ENCODE measurements around the gene THRA.

THRA gene

GRCh38 chr17:40099619-40100418, 37.1 kb downstream of the THRA start:
- DNase-seq = peak; percentile 87 to 92

GRCh38 chr17:40100419-40100668, 37.6 kb downstream of the THRA start, which contains the start of gene NR1D1:
TSS of gene NR1D1 (minus strand) at chr17:40100589. CDS start at chr17:40100094, 495 bp downstream.
- no peak for DNase-seq

- DNase-seq = peak; percentile 92 to 95
These were observed 38.1 kb downstream of the THRA start for GRCh38 chr17:40100669-40101366.

- no peak for DNase-seq
These were observed 38.8 kb downstream of the THRA start for GRCh38 chr17:40101367-40102210.

- DNase-seq = no peak
These were observed 40.4 kb downstream of the THRA start for GRCh38 chr17:40103071-40103661.

- DNase-seq = no peak
These were observed 40.9 kb downstream of the THRA start for GRCh38 chr17:40103688-40104087.

- no peak for DNase-seq
These were observed 42.1 kb downstream of the THRA start for GRCh38 chr17:40104594-40105486.

- DNase-seq = no peak
These were observed 43.3 kb downstream of the THRA start for GRCh38 chr17:40105861-40106759.

- DNase-seq = no peak
These were observed 44.2 kb downstream of the THRA start for GRCh38 chr17:40106760-40107521.

- peak; percentile 60 to 66 for DNase-seq
These were observed 44.9 kb downstream of the THRA start for GRCh38 chr17:40107522-40108174.

- no peak for DNase-seq
These were observed 46.4 kb downstream of the THRA start for GRCh38 chr17:40108970-40109824.

- DNase-seq = no peak
These were observed 47.5 kb downstream of the THRA start for GRCh38 chr17:40110026-40110845.

GRCh38 chr17:40111221-40112128, 48.7 kb downstream of the THRA start:
- DNase-seq = peak; percentile 83

- DNase-seq = no peak
These were observed 49.5 kb downstream of the THRA start for GRCh38 chr17:40112191-40112711.

GRCh38 chr17:40112718-40113109, 49.9 kb downstream of the THRA start:
- no peak for DNase-seq

Data from inflammatory macrophage treated with lipopolysaccharide for 1 hour (primary cell).